ENCODE data around the gene LGI4. TPM values are rescaled to one million over a fixed set of nuclear protein-coding genes. Genes with fewer than 3 reads are reported as not detected.

LGI4 gene
- total and polyA plus RNA-seq, 2 experiments from 2014 or later, result 3.4 to 4.3 TPM

DNA sequence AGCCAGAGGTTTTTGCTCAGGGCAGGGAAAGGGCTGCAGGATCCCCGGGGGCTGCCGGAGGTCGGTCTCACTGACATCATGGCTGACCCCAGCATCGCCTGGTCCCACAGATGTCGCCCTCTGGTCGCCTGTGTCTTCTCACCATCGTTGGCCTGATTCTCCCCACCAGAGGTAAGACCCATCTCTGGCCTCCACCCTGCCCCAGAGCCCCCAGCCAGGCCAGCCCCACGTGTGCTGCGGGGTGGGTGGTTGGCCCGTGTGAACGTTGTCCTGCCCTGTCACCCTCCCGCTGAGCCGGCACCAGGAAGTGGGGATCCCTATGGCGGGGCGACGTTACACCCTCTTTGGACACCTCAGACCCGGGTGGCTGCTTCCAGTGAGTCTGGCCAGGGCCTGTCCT lies 20.6 kb upstream of the LGI4 start (continued):
- TF ChIP-seq, protein P1, sequence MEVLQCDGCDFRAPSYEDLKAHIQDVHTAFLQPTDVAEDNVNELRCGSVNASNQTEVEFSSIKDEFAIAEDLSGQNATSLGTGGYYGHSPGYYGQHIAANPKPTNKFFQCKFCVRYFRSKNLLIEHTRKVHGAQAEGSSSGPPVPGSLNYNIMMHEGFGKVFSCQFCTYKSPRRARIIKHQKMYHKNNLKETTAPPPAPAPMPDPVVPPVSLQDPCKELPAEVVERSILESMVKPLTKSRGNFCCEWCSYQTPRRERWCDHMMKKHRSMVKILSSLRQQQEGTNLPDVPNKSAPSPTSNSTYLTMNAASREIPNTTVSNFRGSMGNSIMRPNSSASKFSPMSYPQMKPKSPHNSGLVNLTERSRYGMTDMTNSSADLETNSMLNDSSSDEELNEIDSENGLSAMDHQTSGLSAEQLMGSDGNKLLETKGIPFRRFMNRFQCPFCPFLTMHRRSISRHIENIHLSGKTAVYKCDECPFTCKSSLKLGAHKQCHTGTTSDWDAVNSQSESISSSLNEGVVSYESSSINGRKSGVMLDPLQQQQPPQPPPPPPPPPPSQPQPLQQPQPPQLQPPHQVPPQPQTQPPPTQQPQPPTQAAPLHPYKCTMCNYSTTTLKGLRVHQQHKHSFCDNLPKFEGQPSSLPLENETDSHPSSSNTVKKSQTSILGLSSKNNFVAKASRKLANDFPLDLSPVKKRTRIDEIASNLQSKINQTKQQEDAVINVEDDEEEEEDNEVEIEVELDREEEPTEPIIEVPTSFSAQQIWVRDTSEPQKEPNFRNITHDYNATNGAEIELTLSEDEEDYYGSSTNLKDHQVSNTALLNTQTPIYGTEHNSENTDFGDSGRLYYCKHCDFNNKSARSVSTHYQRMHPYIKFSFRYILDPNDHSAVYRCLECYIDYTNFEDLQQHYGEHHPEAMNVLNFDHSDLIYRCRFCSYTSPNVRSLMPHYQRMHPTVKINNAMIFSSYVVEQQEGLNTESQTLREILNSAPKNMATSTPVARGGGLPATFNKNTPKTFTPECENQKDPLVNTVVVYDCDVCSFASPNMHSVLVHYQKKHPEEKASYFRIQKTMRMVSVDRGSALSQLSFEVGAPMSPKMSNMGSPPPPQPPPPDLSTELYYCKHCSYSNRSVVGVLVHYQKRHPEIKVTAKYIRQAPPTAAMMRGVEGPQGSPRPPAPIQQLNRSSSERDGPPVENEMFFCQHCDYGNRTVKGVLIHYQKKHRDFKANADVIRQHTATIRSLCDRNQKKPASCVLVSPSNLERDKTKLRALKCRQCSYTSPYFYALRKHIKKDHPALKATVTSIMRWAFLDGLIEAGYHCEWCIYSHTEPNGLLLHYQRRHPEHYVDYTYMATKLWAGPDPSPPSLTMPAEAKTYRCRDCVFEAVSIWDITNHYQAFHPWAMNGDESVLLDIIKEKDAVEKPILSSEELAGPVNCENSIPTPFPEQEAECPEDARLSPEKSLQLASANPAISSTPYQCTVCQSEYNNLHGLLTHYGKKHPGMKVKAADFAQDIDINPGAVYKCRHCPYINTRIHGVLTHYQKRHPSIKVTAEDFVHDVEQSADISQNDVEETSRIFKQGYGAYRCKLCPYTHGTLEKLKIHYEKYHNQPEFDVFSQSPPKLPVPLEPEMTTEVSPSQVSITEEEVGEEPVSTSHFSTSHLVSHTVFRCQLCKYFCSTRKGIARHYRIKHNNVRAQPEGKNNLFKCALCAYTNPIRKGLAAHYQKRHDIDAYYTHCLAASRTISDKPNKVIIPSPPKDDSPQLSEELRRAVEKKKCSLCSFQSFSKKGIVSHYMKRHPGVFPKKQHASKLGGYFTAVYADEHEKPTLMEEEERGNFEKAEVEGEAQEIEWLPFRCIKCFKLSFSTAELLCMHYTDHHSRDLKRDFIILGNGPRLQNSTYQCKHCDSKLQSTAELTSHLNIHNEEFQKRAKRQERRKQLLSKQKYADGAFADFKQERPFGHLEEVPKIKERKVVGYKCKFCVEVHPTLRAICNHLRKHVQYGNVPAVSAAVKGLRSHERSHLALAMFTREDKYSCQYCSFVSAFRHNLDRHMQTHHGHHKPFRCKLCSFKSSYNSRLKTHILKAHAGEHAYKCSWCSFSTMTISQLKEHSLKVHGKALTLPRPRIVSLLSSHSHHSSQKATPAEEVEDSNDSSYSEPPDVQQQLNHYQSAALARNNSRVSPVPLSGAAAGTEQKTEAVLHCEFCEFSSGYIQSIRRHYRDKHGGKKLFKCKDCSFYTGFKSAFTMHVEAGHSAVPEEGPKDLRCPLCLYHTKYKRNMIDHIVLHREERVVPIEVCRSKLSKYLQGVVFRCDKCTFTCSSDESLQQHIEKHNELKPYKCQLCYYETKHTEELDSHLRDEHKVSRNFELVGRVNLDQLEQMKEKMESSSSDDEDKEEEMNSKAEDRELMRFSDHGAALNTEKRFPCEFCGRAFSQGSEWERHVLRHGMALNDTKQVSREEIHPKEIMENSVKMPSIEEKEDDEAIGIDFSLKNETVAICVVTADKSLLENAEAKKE (CRISPR knock-in tag; IDR thresholded peaks at IDR 0.05), result no peak
- TF ChIP-seq, protein P2, sequence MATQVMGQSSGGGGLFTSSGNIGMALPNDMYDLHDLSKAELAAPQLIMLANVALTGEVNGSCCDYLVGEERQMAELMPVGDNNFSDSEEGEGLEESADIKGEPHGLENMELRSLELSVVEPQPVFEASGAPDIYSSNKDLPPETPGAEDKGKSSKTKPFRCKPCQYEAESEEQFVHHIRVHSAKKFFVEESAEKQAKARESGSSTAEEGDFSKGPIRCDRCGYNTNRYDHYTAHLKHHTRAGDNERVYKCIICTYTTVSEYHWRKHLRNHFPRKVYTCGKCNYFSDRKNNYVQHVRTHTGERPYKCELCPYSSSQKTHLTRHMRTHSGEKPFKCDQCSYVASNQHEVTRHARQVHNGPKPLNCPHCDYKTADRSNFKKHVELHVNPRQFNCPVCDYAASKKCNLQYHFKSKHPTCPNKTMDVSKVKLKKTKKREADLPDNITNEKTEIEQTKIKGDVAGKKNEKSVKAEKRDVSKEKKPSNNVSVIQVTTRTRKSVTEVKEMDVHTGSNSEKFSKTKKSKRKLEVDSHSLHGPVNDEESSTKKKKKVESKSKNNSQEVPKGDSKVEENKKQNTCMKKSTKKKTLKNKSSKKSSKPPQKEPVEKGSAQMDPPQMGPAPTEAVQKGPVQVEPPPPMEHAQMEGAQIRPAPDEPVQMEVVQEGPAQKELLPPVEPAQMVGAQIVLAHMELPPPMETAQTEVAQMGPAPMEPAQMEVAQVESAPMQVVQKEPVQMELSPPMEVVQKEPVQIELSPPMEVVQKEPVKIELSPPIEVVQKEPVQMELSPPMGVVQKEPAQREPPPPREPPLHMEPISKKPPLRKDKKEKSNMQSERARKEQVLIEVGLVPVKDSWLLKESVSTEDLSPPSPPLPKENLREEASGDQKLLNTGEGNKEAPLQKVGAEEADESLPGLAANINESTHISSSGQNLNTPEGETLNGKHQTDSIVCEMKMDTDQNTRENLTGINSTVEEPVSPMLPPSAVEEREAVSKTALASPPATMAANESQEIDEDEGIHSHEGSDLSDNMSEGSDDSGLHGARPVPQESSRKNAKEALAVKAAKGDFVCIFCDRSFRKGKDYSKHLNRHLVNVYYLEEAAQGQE (IDR thresholded peaks at IDR 0.05; ENCODE audit: unreplicated experiment), result no peak
- TF ChIP-seq NANOG (IDR thresholded peaks at IDR 0.05; ENCODE audit: borderline replicate concordance) (no peak), JUNB (IDR thresholded peaks at IDR 0.05; ENCODE audit: unreplicated experiment) (no peak), EZH2phosphoT487 (IDR thresholded peaks at IDR 0.05; ENCODE audit: unreplicated experiment) (no peak), POLR2AphosphoS5 (IDR thresholded peaks at IDR 0.05; ENCODE audit: low read depth) (no peak), EZH2 (IDR thresholded peaks at IDR 0.05; ENCODE audit: low read depth, unreplicated experiment) (no peak)

Data from GM23338 (cell line).